Prostate gland (tissue), 2 donors: Measurements from ENCODE around the gene MYO1D. TPM values are rescaled to one million over a fixed set of nuclear protein-coding genes. Genes with fewer than 3 reads are reported as not detected.

Experiments
- DNase-seq: peaks from one replicate; pipeline ENCODE4 v3.0.0-alpha.2; 2019; ENCODE audit warnings: low spot score
- H3K27ac ChIP-seq, 2 donors: fragments of 200-600 bp; sonication (generic); 2 replicates each; pipeline ENCODE4 v1.5.1; 2017 to 2019
- H3K27me3 ChIP-seq: fragments of 200-600 bp; sonication (generic); replicated peaks from 2 replicates; pipeline ENCODE4 v1.5.1; 2019; ENCODE audit not compliant: insufficient read depth
- H3K36me3 ChIP-seq, 2 donors: fragments of 200-600 bp; sonication (generic); 1 replicate in 1 of 2; 2 replicates in 1 of 2; pipeline versions ENCODE4 v1.5.1 to v1.8.1; 2017 to 2019
- H3K4me1 ChIP-seq: fragments of 200-600 bp; sonication (generic); replicated peaks from 2 replicates; pipeline ENCODE4 v1.5.1; 2019
- H3K4me3 ChIP-seq, 2 donors: fragments of 200-600 bp; sonication (generic); 2 replicates each; pipeline ENCODE4 v1.5.1; 2017 to 2019
- H3K9me3 ChIP-seq: fragments of 200-600 bp; sonication (generic); 2 replicates; pipeline ENCODE4 v1.5.1; 2017
- CTCF ChIP-seq, 4 experiments: fragments of 200-600 bp in 2 of 4; fragments of 450-650 bp in 2 of 4; sonication (generic) in 2 of 4; IDR thresholded peaks; 1 replicate in 3 of 4; 2 replicates in 1 of 4; pipeline ENCODE4 v1.5.1; 2016 to 2019; ENCODE audit warnings: antibody characterized with exemption in 4 of 4, mild to moderate bottlenecking in 2 of 4, moderate library complexity in 2 of 4
- POLR2A ChIP-seq: fragments of 450-650 bp; IDR thresholded peaks from one replicate; pipeline ENCODE4 v1.6.1; 2016; ENCODE audit warnings: antibody characterized with exemption, mild to moderate bottlenecking
- POLR2AphosphoS5 ChIP-seq: sonication (generic); formaldehyde crosslinking; IDR thresholded peaks from one replicate; pipeline ENCODE4 v1.6.1; 2017; ENCODE audit warnings: antibody characterized with exemption
- WGBS: methylation state at CpG from one replicate; pipeline ENCODE4 v1.1.5; 2018; 5-methylcytosine and 5-hydroxymethylcytosine counted together
- intact Hi-C: fragments of 100-400 bp; cut with DNase I; formaldehyde crosslinking; loops from one replicate; pipeline ENCODE4 v1.14.2; 2022
- total RNA-seq, 2 donors: library from RNA; depleted of rRNA; stranded (reverse); fragments of >200 nt; gene quantifications; one replicate each; pipeline ENCODE4 v1.1.0, GENCODE V29; 2016

The MYO1D gene
- total RNA-seq, 2 donors from 2014 or later, result 44.2 to 45.2 TPM

- intact Hi-C loops, result no loop called here
- Histone ChIP-seq H3K4me1 (no peaks in the 10 kb centered on the region), H3K9me3 (no peaks in the 10 kb centered on the region), H3K27ac (no peak overlapping the region), H3K27me3 (no peaks in the 10 kb centered on the region), H3K36me3 (no peaks in the 10 kb centered on the region), H3K4me3 (no peak overlapping the region)
- DNase-seq, result no peak
- no peak for TF ChIP-seq CTCF (IDR thresholded peaks at IDR 0.05)
- TF ChIP-seq POLR2AphosphoS5, result no peak
- no peak for TF ChIP-seq POLR2A
Observed at GRCh38 chr17:32608267-32608666, 268.7 kb downstream of the MYO1D start.

GRCh38 chr17:32604966-32605365 is 272.0 kb downstream of the MYO1D start:
- WGBS, result 81% methylated on average over 4 of the region's 4 CpGs

GRCh38 chr17:32602396-32602795 is 274.5 kb downstream of the MYO1D start:
- Histone ChIP-seq H3K4me1 (no peaks in the 10 kb centered on the region), H3K27me3 (no peaks in the 10 kb centered on the region), H3K36me3 (no peaks in the 10 kb centered on the region), H3K4me3 (no peak overlapping the region), H3K27ac (no peak overlapping the region), H3K9me3 (no peaks in the 10 kb centered on the region)
- 81% methylated on average over 2 of the region's 2 CpGs for WGBS
- TF ChIP-seq POLR2AphosphoS5 (no peak), CTCF (IDR thresholded peaks at IDR 0.05) (no peak), POLR2A (no peak)
- intact Hi-C loops, result no loop called here
- DNase-seq, result no peak

More at GRCh38 chr17:32604966-32605365, 272.0 kb downstream of the MYO1D start:
- H3K9me3 ChIP-seq, result no peaks in the 10 kb centered on the region
- H3K36me3 ChIP-seq, result no peaks in the 10 kb centered on the region
- no peak overlapping the region for H3K27ac ChIP-seq
- DNase-seq, result no peak
- no peaks in the 10 kb centered on the region for H3K4me1 ChIP-seq
- TF ChIP-seq POLR2A (no peak), CTCF (IDR thresholded peaks at IDR 0.05) (no peak), POLR2AphosphoS5 (no peak)
- no peak overlapping the region for H3K4me3 ChIP-seq
- intact Hi-C loops, result no loop called here
- no peaks in the 10 kb centered on the region for H3K27me3 ChIP-seq

GRCh38 chr17:32601866-32602265 is 275.1 kb downstream of the MYO1D start:
- Histone ChIP-seq H3K27me3 (no peaks in the 10 kb centered on the region), H3K4me3 (no peak overlapping the region)

More at GRCh38 chr17:32601866-32602265, 275.1 kb downstream of the MYO1D start:
- intact Hi-C loops, result no loop called here
- no peaks in the 10 kb centered on the region for H3K36me3 ChIP-seq
- TF ChIP-seq POLR2AphosphoS5 (no peak), POLR2A (no peak), CTCF (IDR thresholded peaks at IDR 0.05) (no peak)
- H3K4me1 ChIP-seq, result no peaks in the 10 kb centered on the region
- WGBS, result 69% methylated on average over 2 of the region's 2 CpGs
- no peaks in the 10 kb centered on the region for H3K9me3 ChIP-seq
- no peak for DNase-seq
- no peak overlapping the region for H3K27ac ChIP-seq
